GM19351 (cell line): Measurements from ENCODE around the gene GALNT18.
A peak's percentile ranks its signal among the peaks of the same experiment; 100 is the strongest.

Experiments used
- ATAC-seq: cut with Tn5 transposase; IDR thresholded peaks from one replicate; pipeline ENCODE4 v1.9.1; 2021; ENCODE audit warnings: mild to moderate bottlenecking, moderate library complexity; ENCODE audit not compliant: unreplicated experiment

GALNT18 gene

DNA sequence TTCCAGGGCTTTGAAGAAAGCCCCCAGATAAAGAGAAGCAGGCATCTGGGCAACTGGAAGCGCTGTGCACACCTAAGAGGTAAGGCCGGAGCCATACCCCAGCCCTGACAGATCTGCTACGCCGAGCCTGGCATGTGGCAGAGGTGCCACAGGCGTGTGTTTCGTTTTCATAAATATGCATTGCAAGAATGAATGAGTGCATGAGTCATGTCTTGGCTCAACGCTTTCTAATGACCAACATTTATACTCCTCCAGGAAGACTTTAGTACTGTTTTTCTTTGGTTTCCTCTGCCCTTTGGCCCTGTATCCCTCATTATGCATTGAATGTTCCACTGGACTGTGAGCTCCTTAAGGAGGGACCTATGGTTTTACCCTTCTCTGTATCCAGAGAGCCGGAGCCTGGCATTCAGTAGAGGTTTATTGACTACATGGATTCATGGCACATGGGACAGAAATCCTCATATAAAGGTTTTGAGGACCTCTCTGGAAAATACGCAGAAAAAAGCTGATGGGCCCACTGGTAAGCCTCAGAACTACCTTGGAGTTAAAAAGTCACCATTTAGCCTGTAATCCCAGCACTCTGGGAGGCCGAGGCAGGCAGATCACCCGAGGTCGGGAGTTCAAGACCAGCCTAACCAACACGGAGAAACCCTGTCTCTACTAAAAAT lies 229.9 kb downstream of the GALNT18 start:
- ATAC-seq: no peak

DNA sequence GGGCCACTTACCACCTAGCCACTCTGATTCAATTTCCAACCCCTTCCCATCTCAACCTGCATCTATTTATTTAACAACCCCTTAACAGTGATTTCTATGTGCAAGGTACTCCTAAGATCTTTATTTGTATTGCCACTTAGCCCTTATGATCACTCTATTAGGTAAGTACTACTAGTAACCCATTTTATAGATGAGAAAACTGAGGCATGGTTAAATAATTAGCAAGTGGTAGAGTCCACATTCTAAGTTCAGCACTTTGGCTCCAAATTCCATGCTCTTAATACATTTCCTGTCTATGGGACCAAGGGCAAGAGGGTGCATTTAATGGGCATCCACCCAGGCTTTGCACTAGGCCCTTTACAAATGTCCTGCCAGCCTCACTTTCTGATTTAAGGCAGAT lies 230.6 kb downstream of the GALNT18 start:
- no peak for ATAC-seq

GRCh38 chr11:11390068-11390771 lies 231.6 kb downstream of the GALNT18 start:
- no peak for ATAC-seq

GRCh38 chr11:11389238-11389637 lies 232.6 kb downstream of the GALNT18 start:
- no peak for ATAC-seq

DNA sequence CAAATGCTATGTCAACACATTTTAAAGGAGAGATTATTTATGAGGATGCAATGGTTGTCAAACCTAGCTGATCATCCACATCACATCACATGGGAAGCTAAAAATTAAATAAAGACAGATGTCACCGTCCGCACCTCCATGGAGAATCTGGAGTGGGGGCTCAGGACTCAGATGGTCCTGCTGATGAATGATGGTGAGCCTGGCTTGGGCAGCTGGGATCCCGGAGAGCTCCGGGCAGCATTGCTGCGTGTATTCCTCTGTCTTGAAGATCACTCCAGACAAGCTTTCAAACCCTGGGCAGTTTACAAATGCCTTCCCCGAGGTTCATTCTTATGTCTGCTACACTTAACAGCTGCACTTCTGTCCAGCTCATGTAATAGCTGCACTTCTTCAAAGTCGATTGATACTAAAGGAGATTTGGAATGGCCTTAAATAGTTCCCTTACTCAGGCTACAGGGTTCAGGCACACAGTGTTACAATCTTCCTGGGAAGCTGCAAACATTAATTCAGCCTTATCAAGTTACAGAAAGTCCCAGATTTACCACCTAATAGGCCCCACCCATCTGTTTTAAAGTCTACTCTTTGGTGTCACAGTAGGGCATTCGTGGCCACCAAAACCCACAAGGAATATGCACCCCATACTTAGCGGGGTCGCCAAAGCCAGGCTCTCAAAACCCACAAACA lies 234.0 kb downstream of the GALNT18 start:
- no peak for ATAC-seq

DNA sequence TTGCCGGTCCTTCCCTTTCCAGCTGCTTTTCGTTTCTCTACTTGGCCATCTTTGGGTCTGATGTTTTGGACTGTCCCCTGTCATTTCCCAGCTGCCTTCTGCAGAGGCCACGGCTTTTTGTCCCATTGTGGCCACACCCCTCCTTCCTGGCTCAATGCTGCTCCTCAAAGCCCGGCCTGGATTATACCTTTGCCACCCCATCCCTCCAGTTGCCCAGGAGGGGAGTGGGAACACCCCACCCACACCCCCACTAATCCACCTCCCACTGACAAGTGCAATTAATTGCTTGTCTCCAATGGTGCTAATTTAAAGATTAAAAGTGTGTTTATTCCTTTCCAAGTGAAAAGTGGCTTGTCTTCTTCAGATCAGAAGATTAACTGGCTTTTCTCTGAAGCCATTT lies 234.6 kb downstream of the GALNT18 start:
- ATAC-seq: no peak

- no peak for ATAC-seq
Observed at GRCh38 chr11:11384829-11385228, 237.0 kb downstream of the GALNT18 start.

GRCh38 chr11:11383995-11384394 lies 237.8 kb downstream of the GALNT18 start:
- no peak for ATAC-seq

- ATAC-seq: no peak
Observed at GRCh38 chr11:11382858-11383532, 238.8 kb downstream of the GALNT18 start.

DNA sequence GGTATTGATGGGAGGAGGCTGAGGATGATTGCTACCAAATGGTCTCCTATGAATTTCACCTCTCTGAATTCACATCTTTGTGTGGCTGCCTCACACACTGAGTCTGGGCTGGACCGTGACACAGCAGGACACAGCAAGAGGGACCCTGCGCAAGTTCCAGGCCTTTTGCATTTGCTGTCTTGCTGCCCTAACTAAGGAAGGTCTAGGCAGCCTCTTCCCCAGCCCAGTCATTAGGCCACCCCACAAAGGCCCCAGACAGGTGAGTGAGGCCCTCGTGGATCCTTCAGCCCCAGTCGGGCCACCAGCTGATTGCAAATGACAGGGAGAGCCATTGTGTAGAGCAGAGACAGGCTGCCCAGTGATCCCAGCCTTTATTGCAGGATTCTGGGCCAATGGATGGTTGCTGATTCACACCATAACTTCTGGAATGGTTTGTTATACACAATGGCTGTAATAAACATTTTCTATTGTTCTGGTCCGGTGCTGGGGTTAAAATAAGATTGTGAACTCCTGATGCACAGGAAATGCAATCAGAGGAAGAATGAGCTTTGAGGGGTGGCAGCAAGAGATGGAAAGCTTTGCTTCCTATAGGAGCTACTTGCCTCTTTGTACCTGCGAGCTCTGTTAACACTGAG lies 240.2 kb downstream of the GALNT18 start:
- no peak for ATAC-seq

DNA sequence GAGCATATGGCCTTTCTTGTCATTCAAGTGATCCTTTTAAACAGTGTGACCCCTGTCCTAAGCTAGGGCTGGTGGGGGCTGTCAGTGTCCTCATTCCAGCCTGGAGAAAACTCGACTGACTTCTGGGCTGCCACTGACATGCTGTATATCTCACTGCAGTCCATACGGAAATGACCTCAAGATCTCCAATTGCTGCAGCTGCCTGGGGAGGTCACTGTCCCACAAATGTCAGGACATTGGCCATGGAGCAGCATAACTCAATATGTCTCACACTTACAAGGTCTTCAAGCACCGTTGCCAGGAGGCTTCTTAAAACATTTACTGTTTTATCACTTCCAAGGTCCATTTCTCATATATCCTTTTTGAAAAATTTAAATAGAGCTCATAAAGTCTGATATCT lies 240.9 kb downstream of the GALNT18 start:
- no peak for ATAC-seq

- no peak for ATAC-seq
Observed at GRCh38 chr11:11380340-11380739, 241.5 kb downstream of the GALNT18 start.

GRCh38 chr11:11379661-11380060 lies 242.1 kb downstream of the GALNT18 start:
- no peak for ATAC-seq

- no peak for ATAC-seq
Observed at GRCh38 chr11:11378184-11378940, 243.4 kb downstream of the GALNT18 start.

DNA sequence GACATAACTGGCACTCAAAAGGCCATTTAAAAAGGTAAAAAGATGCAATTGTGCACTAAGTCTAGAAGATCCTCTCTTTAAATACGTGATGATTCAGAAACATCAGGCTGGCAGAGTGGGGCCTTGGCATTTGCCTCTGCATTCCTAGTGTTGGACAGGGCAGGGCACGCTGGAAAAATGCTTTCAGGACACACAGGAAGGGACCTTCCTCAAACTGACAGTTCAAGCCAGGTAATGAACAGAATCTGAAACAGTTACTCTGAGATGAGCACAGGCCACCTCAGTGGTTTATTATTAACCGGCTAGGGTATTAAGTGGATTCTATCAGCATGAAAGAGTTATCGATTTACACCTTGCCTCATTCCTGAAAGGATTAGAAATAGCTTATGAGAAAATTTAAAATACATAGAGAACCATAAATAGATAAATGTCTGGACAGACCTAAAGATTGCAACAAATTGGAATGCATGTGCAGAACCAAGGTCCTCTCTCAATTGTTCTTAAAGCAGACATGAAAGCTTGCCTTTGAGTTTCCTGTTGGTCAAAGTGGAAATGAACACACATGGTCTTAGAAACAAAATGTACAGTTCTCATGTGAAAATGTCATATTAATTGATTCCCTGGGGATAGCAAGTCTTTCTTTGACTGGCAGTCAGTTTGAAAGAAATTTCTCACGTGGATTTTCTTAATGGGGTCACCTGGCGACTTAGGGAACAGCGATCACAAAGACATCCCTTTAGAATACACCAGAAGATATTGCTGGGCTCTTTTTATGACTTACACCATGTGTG lies 247.3 kb downstream of the GALNT18 start:
- no peak for ATAC-seq

- no peak for ATAC-seq
Observed at GRCh38 chr11:11373934-11374333, 247.9 kb downstream of the GALNT18 start.

GRCh38 chr11:11372461-11372860 lies 249.3 kb downstream of the GALNT18 start:
- no peak for ATAC-seq

- no peak for ATAC-seq
Observed at GRCh38 chr11:11370962-11371303, 250.9 kb downstream of the GALNT18 start.

- ATAC-seq: peak; percentile 59
Observed at GRCh38 chr11:11370255-11370961, 251.4 kb downstream of the GALNT18 start.
